ENCODE data around the gene MON1B.
"Not testable (repeated sequence)": the region's sequence is repeated elsewhere in the genome, so short reads cannot be mapped to it uniquely, and the experiment has no call there.

MON1B gene

GRCh38 chr16:77171745-77172635 is 19.0 kb upstream of the MON1B start:
- WGBS, result 90% methylated on average over 5 of the region's 5 CpGs
- no peak overlapping the region for H3K27ac ChIP-seq (ENCODE audit: low read depth, low read length)
- H3K9ac ChIP-seq (ENCODE audit: low read depth, low read length), result no peak overlapping the region
- H3K4me3 ChIP-seq (ENCODE audit: low read length), result no peak overlapping the region
- H3K27me3 ChIP-seq (ENCODE audit: insufficient read depth, low read length), result no peaks in the 10 kb centered on the region
- H3K4me1 ChIP-seq (ENCODE audit: insufficient read depth, low read length), result no peaks in the 10 kb centered on the region
- H3K9me3 ChIP-seq (ENCODE audit: insufficient read depth, low read depth, low read length), result no peaks in the 10 kb centered on the region
- H3K36me3 ChIP-seq (ENCODE audit: insufficient read depth, low read length), result no peaks in the 10 kb centered on the region

DNA sequence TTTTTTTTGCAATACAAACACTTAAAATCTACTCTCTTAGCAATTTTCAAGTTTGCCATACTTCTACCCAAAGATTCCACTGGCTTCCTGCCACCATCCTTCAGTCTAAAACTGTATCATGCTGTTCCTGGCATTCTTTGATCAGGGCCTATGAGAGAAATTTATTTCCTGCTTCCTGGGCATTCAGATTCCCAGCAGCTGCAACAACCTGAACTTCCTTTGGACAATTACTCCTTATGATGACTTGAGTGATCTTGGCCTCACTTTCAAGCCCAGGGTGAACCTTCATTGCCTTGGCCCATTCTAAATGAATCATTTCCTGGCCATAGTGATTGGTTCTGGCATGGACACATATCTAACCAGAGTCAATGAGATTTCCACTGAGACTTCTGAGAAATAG is 18.0 kb upstream of the MON1B start:
- no peaks in the 10 kb centered on the region for H3K36me3 ChIP-seq (ENCODE audit: insufficient read depth, low read length)
- H3K27me3 ChIP-seq (ENCODE audit: insufficient read depth, low read length), result no peaks in the 10 kb centered on the region
- H3K9ac ChIP-seq (ENCODE audit: low read depth, low read length), result no peak overlapping the region
- no peaks in the 10 kb centered on the region for H3K9me3 ChIP-seq (ENCODE audit: insufficient read depth, low read depth, low read length)
- no peak overlapping the region for H3K4me3 ChIP-seq (ENCODE audit: low read length)
- no peak overlapping the region for H3K27ac ChIP-seq (ENCODE audit: low read depth, low read length)
- H3K4me1 ChIP-seq (ENCODE audit: insufficient read depth, low read length), result no peaks in the 10 kb centered on the region

DNA sequence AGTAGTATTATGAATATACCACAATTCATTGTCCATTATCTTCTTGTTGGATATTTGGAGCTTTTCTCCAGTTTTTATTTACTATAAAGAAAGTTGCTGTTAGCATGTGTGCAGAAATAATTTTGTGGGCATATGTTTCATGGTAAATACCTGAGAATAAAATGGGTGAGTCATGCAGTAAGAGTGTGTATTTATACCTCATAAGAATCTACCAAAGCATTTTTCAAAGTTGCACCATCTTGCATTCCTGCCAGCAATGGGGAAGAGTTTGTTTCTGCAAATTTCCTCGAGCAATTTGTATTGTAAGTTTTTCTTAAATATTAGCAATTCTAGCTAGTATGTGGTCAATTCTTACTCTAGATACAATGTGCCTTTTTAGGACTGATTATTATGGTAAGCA is 7.9 kb upstream of the MON1B start:
- H3K27me3 ChIP-seq (ENCODE audit: insufficient read depth, low read length), result no peaks in the 10 kb centered on the region
- no peak overlapping the region for H3K4me3 ChIP-seq (ENCODE audit: low read length)
- 67% methylated on average over 1 of the region's 1 CpG for WGBS
- H3K4me1 ChIP-seq (ENCODE audit: insufficient read depth, low read length), result no peaks in the 10 kb centered on the region
- H3K9me3 ChIP-seq (ENCODE audit: insufficient read depth, low read depth, low read length), result no peaks in the 10 kb centered on the region
- no peaks in the 10 kb centered on the region for H3K36me3 ChIP-seq (ENCODE audit: insufficient read depth, low read length)
- no peak overlapping the region for H3K9ac ChIP-seq (ENCODE audit: low read depth, low read length)
- no peak overlapping the region for H3K27ac ChIP-seq (ENCODE audit: low read depth, low read length)

DNA sequence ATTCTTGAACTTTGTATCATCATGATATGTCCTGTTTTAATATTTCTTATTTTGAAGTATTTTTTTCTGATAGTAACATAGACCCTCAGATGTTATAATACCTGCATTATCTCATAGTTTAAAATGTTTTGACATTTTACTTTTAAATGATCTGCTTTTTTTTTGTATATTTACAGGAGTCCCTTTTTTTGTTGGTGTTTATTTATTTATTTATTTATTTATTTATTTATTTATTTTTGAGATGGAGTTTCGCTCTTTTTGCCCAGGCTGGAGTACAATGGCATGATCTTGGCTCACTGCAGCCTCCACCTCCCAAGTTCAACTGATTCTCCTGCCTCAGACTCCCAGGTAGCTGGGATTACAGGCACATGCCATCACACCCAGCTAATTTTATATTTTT is 4.7 kb upstream of the MON1B start:
- not testable (repeated sequence) for H3K9ac ChIP-seq (ENCODE audit: low read depth, low read length); H3K27me3 ChIP-seq (ENCODE audit: insufficient read depth, low read length); H3K4me1 ChIP-seq (ENCODE audit: insufficient read depth, low read length); H3K36me3 ChIP-seq (ENCODE audit: insufficient read depth, low read length); H3K4me3 ChIP-seq (ENCODE audit: low read length); H3K27ac ChIP-seq (ENCODE audit: low read depth, low read length); H3K9me3 ChIP-seq (ENCODE audit: insufficient read depth, low read depth, low read length)
- no CpG with 5 or more reads among the region's 1 CpG for WGBS

DNA sequence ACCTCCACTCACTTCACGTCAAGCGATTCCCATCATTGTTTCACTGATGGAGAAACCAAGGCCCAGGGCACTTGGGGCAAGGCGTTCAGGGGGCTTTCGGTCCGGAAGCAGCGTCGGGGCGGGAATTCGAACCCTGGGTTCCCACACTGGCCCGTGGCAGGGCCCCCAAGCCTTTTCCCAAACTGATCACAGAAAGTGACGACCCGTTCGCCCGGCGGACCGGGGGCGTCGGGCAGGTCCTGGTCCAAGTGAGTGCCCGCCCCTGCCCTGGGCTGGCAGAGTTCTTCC is 856 bp upstream of the MON1B start:
- H3K9me3 ChIP-seq (ENCODE audit: insufficient read depth, low read depth, low read length), result no peaks in the 10 kb centered on the region
- peak overlapping the region; percentile 99 for H3K27ac ChIP-seq (ENCODE audit: low read depth, low read length)
- H3K4me3 ChIP-seq (ENCODE audit: low read length), result peak overlapping the region; percentile 99
- H3K27me3 ChIP-seq (ENCODE audit: insufficient read depth, low read length), result no peaks in the 10 kb centered on the region
- 0 out of 2 replicates have a peak, but pooled peaks cover 3% of the 10 kb centered on the region for H3K4me1 ChIP-seq (ENCODE audit: insufficient read depth, low read length)
- H3K36me3 ChIP-seq (ENCODE audit: insufficient read depth, low read length), result peaks cover 22% of the 10 kb centered on the region
- peak overlapping the region; percentile 90 for H3K9ac ChIP-seq (ENCODE audit: low read depth, low read length)
- under 1% methylated on average over 19 of the region's 19 CpGs for WGBS

- Histone ChIP-seq H3K27me3 (ENCODE audit: insufficient read depth, low read length) (no peaks in the 10 kb centered on the region), H3K9ac (ENCODE audit: low read depth, low read length) (peak overlapping the region; percentile 87), H3K9me3 (ENCODE audit: insufficient read depth, low read depth, low read length) (no peaks in the 10 kb centered on the region), H3K36me3 (ENCODE audit: insufficient read depth, low read length) (peaks cover 31% of the 10 kb centered on the region), H3K27ac (ENCODE audit: low read depth, low read length) (peak overlapping the region; percentile 99), H3K4me3 (ENCODE audit: low read length) (peak overlapping the region; percentile 99), H3K4me1 (ENCODE audit: insufficient read depth, low read length) (0 out of 2 replicates have a peak, but pooled peaks cover 3% of the 10 kb centered on the region)
- WGBS, result 6% methylated on average over 21 of the region's 24 CpGs
These were observed 424 bp downstream of the MON1B start for GRCh38 chr16:77191259-77191969.

GRCh38 chr16:77193377-77193776 is 2.4 kb downstream of the MON1B start:
- Histone ChIP-seq H3K4me1 (ENCODE audit: insufficient read depth, low read length) (0 out of 2 replicates have a peak, but pooled peaks cover 3% of the 10 kb centered on the region), H3K9ac (ENCODE audit: low read depth, low read length) (no peak overlapping the region), H3K4me3 (ENCODE audit: low read length) (no peak overlapping the region), H3K27ac (ENCODE audit: low read depth, low read length) (no peak overlapping the region), H3K27me3 (ENCODE audit: insufficient read depth, low read length) (no peaks in the 10 kb centered on the region), H3K9me3 (ENCODE audit: insufficient read depth, low read depth, low read length) (no peaks in the 10 kb centered on the region), H3K36me3 (ENCODE audit: insufficient read depth, low read length) (peaks cover 47% of the 10 kb centered on the region)
- 96% methylated on average over 13 of the region's 13 CpGs for WGBS

DNA sequence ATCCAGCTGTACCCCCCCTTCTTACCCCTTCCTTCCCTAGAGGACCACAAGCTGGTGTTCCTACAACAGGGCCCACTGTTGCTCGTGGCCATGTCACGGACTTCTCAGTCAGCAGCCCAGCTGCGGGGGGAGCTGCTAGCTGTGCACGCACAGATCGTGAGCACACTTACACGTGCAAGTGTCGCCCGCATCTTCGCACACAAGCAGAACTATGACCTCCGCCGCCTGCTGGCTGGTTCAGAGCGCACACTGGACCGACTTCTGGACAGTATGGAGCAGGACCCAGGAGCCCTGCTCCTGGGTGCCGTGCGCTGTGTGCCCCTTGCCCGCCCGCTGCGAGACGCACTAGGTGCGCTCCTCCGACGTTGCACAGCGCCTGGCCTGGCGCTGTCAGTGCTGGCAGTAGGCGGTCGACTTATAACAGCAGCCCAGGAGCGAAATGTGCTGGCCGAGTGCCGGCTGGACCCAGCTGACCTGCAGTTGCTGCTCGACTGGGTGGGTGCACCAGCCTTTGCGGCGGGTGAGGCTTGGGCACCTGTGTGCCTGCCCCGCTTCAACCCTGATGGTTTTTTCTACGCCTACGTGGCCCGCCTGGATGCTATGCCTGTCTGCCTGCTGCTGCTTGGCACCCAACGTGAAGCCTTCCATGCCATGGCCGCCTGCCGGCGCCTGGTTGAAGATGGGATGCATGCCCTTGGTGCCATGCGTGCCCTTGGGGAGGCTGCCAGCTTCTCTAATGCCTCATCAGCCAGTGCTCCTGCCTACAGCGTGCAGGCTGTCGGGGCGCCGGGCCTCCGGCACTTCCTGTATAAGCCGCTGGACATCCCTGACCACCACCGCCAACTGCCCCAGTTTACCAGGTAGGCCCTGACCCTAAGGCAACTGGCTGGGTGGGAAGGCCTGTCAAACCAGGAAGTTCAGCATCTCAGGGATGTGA is 3.6 kb downstream of the MON1B start:
- Histone ChIP-seq H3K36me3 (ENCODE audit: insufficient read depth, low read length) (peaks cover 59% of the 10 kb centered on the region), H3K4me3 (ENCODE audit: low read length) (no peak overlapping the region), H3K27me3 (ENCODE audit: insufficient read depth, low read length) (no peaks in the 10 kb centered on the region), H3K27ac (ENCODE audit: low read depth, low read length) (no peak overlapping the region), H3K9ac (ENCODE audit: low read depth, low read length) (no peak overlapping the region), H3K4me1 (ENCODE audit: insufficient read depth, low read length) (0 out of 2 replicates have a peak, but pooled peaks cover 3% of the 10 kb centered on the region), H3K9me3 (ENCODE audit: insufficient read depth, low read depth, low read length) (no peaks in the 10 kb centered on the region)
- 97% methylated on average over 48 of the region's 48 CpGs for WGBS

DNA sequence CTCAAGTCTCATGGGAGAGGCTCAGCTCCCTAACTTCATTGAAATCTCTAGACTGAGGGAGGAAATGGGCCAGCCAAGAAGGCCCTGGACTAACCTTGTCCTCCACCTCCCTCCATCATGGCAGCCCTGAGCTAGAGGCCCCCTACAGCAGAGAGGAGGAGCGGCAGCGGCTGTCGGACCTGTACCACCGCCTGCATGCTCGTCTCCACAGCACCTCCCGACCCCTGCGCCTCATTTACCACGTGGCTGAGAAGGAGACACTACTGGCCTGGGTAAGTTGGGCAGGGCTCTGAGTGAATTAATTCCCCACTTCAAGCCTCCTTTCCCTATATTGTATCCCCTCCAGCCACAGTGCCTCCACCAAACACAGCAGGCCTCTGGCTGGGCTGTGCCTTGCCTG is 4.4 kb downstream of the MON1B start:
- Histone ChIP-seq H3K4me3 (ENCODE audit: low read length) (no peak overlapping the region), H3K9ac (ENCODE audit: low read depth, low read length) (no peak overlapping the region), H3K27ac (ENCODE audit: low read depth, low read length) (no peak overlapping the region), H3K9me3 (ENCODE audit: insufficient read depth, low read depth, low read length) (no peaks in the 10 kb centered on the region), H3K4me1 (ENCODE audit: insufficient read depth, low read length) (0 out of 2 replicates have a peak, but pooled peaks cover 3% of the 10 kb centered on the region), H3K36me3 (ENCODE audit: insufficient read depth, low read length) (peaks cover 62% of the 10 kb centered on the region), H3K27me3 (ENCODE audit: insufficient read depth, low read length) (no peaks in the 10 kb centered on the region)
- WGBS, result 96% methylated on average over 8 of the region's 8 CpGs

DNA sequence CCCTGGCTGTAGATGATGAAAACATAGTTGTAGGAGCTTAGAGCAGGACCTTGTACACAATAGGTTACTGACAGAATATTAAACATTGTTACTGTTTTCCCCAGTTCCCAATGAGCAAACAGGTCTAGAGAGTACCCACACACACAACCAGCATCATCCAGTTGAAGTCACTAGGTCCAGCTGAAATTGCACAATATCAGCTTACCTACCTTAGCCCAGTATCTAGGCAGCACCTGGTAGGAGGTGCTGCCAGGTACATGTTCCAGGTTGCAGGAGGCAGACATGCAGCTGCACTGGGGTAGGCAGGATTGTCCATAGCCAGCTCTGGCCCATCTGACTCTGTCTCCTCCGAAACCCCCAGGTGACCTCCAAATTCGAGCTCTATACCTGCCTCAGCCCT is 6.8 kb downstream of the MON1B start:
- WGBS, result 97% methylated on average over 2 of the region's 2 CpGs
- Histone ChIP-seq H3K9me3 (ENCODE audit: insufficient read depth, low read depth, low read length) (no peaks in the 10 kb centered on the region), H3K36me3 (ENCODE audit: insufficient read depth, low read length) (peaks cover 62% of the 10 kb centered on the region), H3K4me3 (ENCODE audit: low read length) (no peak overlapping the region), H3K27ac (ENCODE audit: low read depth, low read length) (no peak overlapping the region), H3K27me3 (ENCODE audit: insufficient read depth, low read length) (no peaks in the 10 kb centered on the region), H3K9ac (ENCODE audit: low read depth, low read length) (no peak overlapping the region), H3K4me1 (ENCODE audit: insufficient read depth, low read length) (no peaks in the 10 kb centered on the region)

DNA sequence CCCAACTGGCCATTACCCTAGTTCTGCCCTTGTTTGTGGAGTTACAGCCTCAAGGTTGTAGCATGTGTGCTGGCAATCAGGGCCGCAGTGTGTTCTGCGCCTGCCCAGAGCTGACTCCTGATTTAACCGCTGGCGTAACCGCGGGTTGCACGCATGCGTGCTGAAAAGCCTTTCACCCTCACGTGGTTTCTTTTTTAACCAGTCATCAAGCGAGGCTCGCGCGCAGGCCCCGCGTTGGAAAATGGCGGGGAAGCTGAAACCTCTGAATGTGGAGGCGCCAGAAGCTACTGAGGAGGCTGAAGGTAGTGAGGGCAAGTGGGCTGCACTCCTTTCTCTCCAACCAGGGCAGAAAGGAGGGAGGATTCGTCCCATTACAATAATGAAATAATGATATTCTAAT is 8.2 kb downstream of the MON1B start, which contains the start of gene SYCE1L:
TSS of gene SYCE1L (plus strand) at position 198 of the 400 bp plus-strand sequence. CDS start at position 242, 44 bp downstream.
- Histone ChIP-seq H3K4me1 (ENCODE audit: insufficient read depth, low read length) (no peaks in the 10 kb centered on the region), H3K9me3 (ENCODE audit: insufficient read depth, low read depth, low read length) (no peaks in the 10 kb centered on the region), H3K36me3 (ENCODE audit: insufficient read depth, low read length) (peaks cover 49% of the 10 kb centered on the region), H3K27ac (ENCODE audit: low read depth, low read length) (no peak within 1 kb of the TSS), H3K9ac (ENCODE audit: low read depth, low read length) (no peak within 1 kb of the TSS), H3K4me3 (ENCODE audit: low read length) (no peak within 1 kb of the TSS), H3K27me3 (ENCODE audit: insufficient read depth, low read length) (no peaks in the 10 kb centered on the region)
- WGBS, result 92% methylated on average over 17 of the region's 18 CpGs

Data from HUES64 (cell line).